ENCODE results near the gene ENPP1.
A peak's percentile ranks its signal among the peaks of the same experiment; 100 is the strongest.

ENPP1 gene

DNA sequence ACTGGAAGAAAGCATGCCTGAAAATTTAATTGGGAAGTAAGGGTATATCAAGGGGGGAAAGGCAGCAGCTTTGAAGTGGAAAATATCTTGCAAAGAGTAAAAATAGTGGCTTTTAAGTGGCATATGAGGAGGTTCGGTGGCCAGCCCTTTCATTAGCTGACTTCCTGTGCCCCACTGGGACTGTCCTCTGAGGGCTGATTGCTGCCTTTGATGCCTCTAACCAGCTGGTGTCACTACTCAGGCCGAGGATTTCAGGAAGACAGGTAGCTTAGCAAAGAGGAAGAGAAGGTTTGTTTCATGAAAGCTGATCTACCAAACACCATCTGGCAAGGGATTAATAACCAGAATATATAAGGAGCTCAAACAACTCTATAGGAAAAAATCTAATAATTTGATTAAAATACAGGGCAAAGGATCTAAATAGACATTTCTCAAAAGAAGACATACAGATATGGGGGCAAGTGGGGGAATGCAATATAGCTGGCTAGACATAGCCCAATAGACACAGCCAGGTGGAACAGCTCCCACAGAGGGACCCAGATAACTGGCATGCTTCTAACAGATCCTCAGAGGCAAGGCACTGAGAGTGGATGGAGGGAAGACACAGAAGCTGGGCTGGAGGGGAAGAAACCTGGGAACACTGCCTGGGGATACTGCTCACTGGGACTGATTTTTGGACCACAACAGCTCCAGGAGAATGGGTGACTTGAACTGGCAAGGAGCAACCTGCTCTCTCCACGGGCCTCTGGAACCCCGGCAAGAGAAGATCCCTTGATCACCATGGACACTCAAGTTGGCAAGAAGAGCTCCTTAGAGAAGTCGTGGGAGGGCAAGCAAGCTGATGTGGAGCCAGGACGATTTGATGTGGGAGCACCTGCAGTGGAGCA is 110.2 kb downstream of the ENPP1 start:
- no peak for DNase-seq

DNA sequence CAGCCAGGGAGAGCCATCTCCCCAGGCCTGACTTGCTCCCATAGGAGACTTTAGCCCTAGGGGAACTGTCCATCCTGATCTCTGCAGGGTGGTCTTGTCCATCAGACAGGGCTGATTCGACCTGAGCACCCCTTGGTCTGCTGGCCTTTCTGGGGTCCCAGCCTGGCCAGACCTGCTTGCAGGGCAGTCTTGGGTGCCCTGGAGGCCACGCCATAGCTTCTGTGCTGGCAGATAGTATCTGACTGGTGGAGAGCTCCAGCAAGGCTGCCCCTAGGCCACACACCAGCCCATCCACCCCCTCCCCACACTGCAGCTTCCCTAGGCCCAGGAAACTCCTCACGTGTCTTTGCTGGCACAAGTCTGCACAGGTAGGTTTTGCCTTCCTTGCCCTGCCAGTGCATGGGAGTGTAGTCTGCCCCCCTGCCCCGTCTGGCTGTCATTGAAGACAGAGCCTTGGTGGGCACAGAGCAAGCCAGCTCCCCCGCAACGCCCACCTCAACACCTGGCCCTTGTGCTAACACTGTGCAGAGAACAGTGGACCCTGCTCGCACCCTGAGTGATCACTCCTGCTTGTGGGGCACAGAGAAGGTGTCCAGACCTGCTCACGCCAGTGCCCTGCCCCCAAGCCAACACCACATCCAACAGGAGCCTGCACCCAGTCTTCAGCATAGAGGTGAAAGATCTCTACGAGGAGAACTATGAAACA is 111.0 kb downstream of the ENPP1 start:
- no peak for DNase-seq

DNA sequence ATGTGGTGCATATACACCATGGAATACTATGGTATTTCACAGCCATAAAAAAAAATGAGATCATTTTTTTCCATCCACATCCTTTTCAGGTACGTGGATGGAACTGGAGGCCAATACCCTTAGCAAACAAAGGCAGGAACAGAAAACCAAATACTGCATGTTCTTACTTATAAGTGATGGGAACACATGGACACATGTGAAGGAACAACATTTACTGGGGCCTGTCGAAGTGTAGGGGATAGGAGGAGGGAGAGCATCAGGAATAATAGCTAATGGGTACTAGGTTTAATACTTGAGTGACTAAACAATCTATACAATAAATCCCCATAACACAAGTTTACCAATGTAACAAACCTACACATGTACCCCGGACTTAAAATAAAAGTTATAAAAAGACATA is 112.8 kb downstream of the ENPP1 start:
- DNase-seq = no peak

DNA sequence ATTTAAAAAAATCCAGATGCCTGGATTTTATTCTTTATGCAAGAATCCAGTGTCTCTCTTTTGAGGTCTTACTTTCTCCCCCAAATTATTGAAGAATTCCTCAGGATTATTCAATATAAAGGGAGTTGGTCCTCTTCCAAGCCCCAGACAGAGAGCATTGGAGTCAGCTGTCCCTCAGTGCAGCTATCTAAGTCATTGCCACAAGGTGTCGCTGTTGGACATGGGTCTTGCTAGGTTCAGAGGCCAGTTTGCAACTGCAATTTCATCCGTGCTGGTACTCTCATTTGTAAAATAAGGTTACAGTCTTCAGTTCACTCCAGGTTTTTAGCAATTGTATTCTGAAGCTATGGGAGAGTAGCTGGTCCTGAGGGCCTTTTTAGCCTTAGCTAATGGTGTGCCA is 115.5 kb downstream of the ENPP1 start:
- peak; percentile 32 to 48 for DNase-seq

DNA sequence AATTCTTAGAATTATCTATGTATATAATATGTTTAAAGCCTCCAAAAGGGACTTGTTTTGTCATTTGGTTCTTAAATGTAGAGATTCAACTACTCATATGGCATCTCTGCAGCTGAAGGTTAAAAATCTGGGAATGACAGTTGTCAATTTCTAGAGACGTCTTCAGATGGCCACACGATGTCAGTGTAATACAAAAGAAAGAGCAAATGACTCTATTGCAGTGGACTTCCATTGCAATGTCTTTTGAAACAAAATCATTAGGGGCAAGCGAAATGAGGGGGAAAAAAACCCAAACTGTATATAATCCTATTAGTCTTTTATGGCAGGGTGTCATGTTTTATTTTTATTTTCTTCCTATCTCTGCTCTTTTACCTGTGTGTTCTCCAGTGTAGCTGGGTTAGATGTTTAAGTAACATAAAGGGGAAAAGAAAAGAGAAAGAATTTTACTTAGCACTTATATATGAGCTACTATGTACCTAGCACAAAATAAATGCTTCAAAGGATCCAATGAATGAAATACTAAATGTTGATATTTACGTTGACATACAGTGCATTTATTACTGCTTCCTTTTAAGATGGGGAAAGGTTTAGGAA is 117.2 kb downstream of the ENPP1 start:
- peak; percentile 12 to 37 for DNase-seq

DNA sequence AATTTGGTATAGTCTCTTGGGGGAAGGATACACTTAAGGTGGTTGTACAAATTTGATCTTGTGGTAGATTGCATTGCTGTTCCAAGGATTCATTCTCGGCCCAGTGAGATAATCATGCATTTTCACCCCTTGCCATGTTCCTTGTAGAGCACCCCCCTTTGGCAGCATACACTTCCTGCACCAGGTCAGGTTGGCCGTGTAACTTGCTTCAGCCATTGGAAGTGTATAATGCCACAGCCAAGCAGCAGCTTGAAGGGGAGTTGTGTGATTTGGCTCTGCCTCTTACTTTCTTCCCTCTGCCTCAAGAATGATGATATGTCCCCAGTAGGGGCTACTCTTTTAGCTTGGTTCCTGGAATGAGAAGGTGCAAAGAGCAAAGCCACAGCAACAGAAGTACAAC is 121.4 kb downstream of the ENPP1 start:
- no peak for DNase-seq

DNA sequence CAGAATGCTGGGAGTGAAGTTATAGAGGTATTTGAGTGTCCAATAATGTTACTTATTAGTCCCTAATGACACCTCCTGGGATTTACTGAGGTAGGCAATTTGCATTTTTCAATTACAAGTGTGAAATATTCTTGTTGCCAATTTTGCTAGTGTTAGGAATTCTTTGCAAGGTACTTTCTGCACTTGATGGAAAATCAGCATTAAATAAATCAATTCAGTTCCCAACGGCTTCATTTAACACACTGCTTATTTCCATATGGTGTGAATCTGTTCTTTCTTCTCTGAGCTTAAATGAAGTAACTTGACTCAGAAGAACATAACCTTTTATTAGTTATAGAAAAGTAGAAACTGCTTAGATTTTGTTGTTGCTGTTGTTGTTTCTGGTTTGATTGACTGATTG is 122.2 kb downstream of the ENPP1 start:
- DNase-seq = no peak

DNA sequence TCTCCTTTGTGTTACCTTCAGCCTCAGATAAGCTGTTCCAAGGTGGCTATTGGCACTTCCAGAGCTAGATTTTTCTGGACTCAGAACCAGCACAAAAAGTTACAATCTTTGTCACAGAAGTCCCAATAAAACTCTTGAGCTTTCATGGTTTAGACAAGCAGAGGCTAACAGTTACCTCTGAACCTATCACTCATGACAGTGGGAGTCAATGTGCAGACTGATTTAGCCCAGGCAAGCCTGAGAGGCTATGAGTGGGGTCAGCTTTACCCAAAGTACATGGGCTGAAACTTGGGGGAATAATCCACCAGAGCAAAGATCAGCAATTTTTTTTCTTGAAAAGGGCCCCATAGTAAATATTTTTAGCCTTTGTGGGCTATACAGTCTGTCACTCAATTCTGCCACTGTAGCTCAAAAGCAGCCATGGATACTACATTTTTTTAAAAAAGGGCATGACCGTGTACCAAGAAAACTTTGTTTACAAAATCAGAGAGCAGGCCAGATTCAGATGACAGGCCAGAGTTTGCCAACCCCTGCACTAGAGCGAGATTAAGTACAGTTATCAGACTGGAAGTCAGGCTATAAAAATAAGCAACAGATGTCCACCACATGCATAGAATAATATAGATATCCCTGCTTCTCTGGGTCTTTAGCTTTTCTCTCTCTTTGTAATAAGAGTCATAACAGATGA is 123.4 kb downstream of the ENPP1 start:
- no peak for DNase-seq

DNA sequence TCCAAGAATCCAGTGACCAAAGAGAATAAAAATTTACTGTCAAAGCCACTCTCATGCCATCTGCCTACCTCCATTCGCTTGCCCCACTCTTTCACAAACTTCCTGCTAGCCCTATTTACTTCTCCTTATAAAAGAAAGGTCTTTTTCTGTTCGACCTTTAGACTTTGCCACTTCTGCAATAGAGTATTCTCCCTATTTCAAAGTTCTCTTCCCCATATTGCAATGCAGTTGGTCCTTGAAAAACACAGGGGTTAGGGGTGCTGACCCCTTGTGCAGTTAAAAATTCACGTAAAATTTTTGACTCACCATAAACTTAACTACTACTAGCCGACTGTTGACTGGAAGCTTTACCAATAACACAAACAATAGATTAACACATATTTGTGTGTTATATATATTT is 128.3 kb downstream of the ENPP1 start:
- no peak for DNase-seq

DNA sequence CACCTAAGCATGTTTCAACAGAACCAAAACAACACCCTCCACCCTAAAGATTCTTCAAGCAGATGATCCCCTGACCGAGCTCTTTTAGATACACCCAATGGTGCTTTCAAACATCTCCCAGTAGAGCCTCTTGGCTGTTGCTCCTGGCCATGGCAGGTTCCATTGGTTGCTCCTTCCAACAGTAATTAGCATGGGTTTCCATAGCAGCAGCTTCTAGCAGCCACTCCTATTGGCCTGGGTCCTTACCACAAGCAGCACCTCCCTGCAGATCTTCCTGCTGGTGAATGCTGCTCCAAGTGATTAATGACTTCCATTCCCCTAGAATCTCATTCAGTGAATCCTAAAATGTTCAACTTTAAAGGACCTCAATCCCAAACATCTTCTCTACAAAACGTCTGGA is 129.4 kb downstream of the ENPP1 start:
- no peak for DNase-seq

DNA sequence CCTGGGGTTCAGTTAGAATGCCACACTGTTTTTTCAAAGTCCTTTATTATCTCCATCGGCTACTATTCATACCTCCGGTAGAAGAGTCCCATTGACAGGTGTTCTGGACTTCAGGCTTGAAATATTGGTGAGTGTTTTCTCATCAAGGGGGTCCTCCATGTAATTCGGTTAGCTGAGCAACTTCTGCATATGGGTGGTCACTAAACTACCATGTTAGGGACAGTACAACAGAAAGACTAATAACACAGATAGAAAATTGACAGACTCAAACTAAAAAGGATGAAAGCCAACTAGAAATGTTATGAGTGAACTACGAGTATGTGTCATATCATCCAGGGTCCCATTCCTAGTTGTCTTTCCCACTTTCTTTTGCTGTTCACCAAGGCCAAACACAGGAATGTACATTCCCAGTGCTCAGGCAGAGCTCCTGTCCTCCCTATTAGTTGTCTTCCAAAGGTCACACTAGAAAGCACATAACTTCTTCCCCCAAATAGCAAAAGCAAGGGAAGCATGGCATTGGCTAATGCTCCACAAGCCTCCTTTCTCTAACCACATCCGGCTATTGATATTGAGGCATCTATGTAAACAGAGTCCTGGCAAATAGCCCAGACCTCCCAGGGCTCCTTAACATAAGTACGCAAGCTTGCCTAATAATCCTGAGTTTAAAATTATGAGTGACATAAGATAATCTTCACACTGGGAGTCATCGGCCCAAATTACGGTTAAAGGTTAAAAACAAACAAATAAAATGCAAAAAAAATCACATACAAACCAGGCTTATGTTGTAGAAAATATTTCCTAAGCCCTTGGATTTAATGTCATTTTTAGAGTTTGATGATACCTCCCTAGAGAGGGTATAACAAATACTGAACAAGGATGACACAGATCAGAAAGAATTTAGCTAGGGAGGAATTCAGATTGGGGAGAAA is 130.1 kb downstream of the ENPP1 start:
- DNase-seq = peak in 1 of 2 experiments; percentile 8

All from NCI-H2081 (cell line).